ENCODE data around the gene SLC51A. TPM values are rescaled to one million over a fixed set of nuclear protein-coding genes. Genes with fewer than 3 reads are reported as not detected.

The SLC51A gene
- total and polyA plus RNA-seq, 2 of the 8 experiments (the other 6 are each of a cell fraction or from before 2014, with no cell fraction given) = 6.3 to 9.8 TPM

DNA sequence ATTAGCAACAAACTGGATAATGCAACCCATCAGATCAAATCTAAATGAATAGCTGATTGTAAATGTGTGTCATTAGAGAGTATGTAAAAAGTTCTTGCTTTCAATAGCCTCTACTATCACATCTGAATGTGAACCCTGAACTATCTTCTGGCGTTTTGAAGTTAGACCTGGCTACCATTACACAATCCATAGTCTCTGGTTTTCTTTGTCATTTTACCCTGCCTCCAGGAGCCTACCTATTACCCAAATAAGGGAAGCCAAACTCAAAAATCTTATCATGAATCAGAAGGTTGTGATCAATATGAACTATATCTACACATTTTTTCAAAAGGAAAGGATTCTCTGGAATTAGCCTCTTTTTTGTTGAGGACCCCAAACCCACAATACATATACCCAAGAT is 39.4 kb downstream of the SLC51A start:
- H4K91ac ChIP-seq (replicated peaks; ENCODE audit: insufficient read length, low read length) = no peak overlapping the region
- no peak overlapping the region for H2BK20ac ChIP-seq (ENCODE audit: low read length)
- no peak overlapping the region for H2AFZ ChIP-seq (ENCODE audit: low read length)
- H3K18ac ChIP-seq (ENCODE audit: extremely low read depth, low read length) = no peak overlapping the region
- no peaks in the 10 kb centered on the region for H3K79me1 ChIP-seq (ENCODE audit: low read depth, low read length)
- H3K36me3 ChIP-seq (ENCODE audit: control insufficient read depth in 2 of 4, insufficient read depth in 4 of 4, low read length in 3 of 4) = peaks cover 0 to 6% (median 0%) of the 10 kb centered on the region in 4 experiments; a peak in 2 of 8 replicates
- TF ChIP-seq RXRA (IDR thresholded peaks at IDR 0.05; ENCODE audit: insufficient read depth, low read depth, low read length) (no peak), NRF1 (IDR thresholded peaks at IDR 0.05; ENCODE audit: low read depth, low read length) (no peak), SUZ12 (IDR thresholded peaks at IDR 0.05; ENCODE audit: low read length) (no peak), SRF (IDR thresholded peaks at IDR 0.05; ENCODE audit: low read depth, low read length) (no peak), POLR2A (IDR thresholded peaks at IDR 0.05; ENCODE audit: control extremely low read depth in 1 of 2, low read depth in 2 of 2, low read length in 2 of 2) (no peak), CTBP2 (IDR thresholded peaks at IDR 0.05; ENCODE audit: borderline replicate concordance, insufficient read depth, insufficient read length, low read length) (no peak), JUN (IDR thresholded peaks at IDR 0.05; ENCODE audit: low read depth, low read length) (no peak)
- TF ChIP-seq, protein P1, sequence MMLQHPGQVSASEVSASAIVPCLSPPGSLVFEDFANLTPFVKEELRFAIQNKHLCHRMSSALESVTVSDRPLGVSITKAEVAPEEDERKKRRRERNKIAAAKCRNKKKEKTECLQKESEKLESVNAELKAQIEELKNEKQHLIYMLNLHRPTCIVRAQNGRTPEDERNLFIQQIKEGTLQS (IDR thresholded peaks at IDR 0.05; ENCODE audit: insufficient read depth, low read depth, low read length) = no peak
- H3K79me2 ChIP-seq (ENCODE audit: control insufficient read depth in 1 of 2, insufficient read depth in 2 of 2, low read length in 2 of 2) = no peaks in the 10 kb centered on the region
- FAIRE-seq (no peak), DNase-seq (ENCODE audit: low read depth in 1 of 2, low spot score in 2 of 2) (no peak)
- H3K4me1 ChIP-seq (replicated peaks in 1 of 4; ENCODE audit: control insufficient read depth in 3 of 4, insufficient read depth in 4 of 4, low read length in 3 of 4) = no peaks in the 10 kb centered on the region
- no peak overlapping the region for H3K9ac ChIP-seq (replicated peaks in 1 of 4; ENCODE audit: extremely low read depth in 1 of 4, low read depth in 3 of 4, low read length in 3 of 4)
- no peak overlapping the region for H4K8ac ChIP-seq (ENCODE audit: extremely low read depth, insufficient read depth, low read length)
- CTCF ChIA-PET (ENCODE audit: partially characterized antibody) = interaction anchor here (0.6 to 1.2 kb wide), 5 partner anchors 13 to 267 kb away, joined by 3 to 4 read pairs (median 3); no protein-coding TSS in a partner anchor
- no peak overlapping the region for H2BK15ac ChIP-seq (ENCODE audit: low read length)
- H3K27me3 ChIP-seq (replicated peaks in 1 of 4; ENCODE audit: control insufficient read depth in 3 of 4, extremely low read depth in 1 of 4, insufficient read depth in 3 of 4, low read length in 3 of 4) = no peaks in the 10 kb centered on the region
- POLR2A ChIA-PET (ENCODE audit: partially characterized antibody) = no interaction called here
- no peaks in the 10 kb centered on the region for H4K20me1 ChIP-seq (replicated peaks in 1 of 2; ENCODE audit: control insufficient read depth in 1 of 2, insufficient read depth in 2 of 2, low read length in 2 of 2)
- no peaks in the 10 kb centered on the region for H3K9me3 ChIP-seq (ENCODE audit: insufficient read depth in 2 of 2, low read depth in 1 of 2, low read length in 1 of 2)
- no peaks in the 10 kb centered on the region for H3K23me2 ChIP-seq (ENCODE audit: low read depth, low read length)
- no peak overlapping the region for H3K4me2 ChIP-seq (ENCODE audit: insufficient read depth in 1 of 2, low read depth in 2 of 2, low read length in 2 of 2)
- WGBS, 2 experiments (ENCODE audit: extremely low coverage in 1 of 2, insufficient coverage in 1 of 2, insufficient read length in 1 of 2, insufficient replicate concordance in 2 of 2, low coverage in 1 of 2, low lambda C conversion rate in 2 of 2, missing lambda C conversion rate in 1 of 2) = 82% methylated on average over 1 of the region's 1 CpG; no CpG with 5 or more reads in 1 of the 2 experiments
- H2AK5ac ChIP-seq (ENCODE audit: low read depth, low read length) = no peak overlapping the region
- no peak overlapping the region for H3K4ac ChIP-seq (replicated peaks; ENCODE audit: insufficient read length, low read depth, low read length)
- H3K56ac ChIP-seq (replicated peaks; ENCODE audit: insufficient read length, low read depth, low read length) = no peak overlapping the region
- no peak overlapping the region for H3K27ac ChIP-seq (ENCODE audit: low read depth, low read length)
- no peak overlapping the region for H2BK120ac ChIP-seq (replicated peaks; ENCODE audit: low read depth, low read length)
- no peak overlapping the region for H3K23ac ChIP-seq (ENCODE audit: insufficient read length)
- H4K5ac ChIP-seq (ENCODE audit: insufficient read length, low read depth, low read length) = no peak overlapping the region
- no peak overlapping the region for H2BK5ac ChIP-seq (ENCODE audit: low read depth, low read length)
- H2BK12ac ChIP-seq (ENCODE audit: low read depth, low read length) = no peak overlapping the region
- H3K14ac ChIP-seq (ENCODE audit: insufficient read length) = no peak overlapping the region
- H3K4me3 ChIP-seq (ENCODE audit: extremely low read depth in 1 of 4, insufficient read depth in 2 of 4, low read depth in 3 of 4, low read length in 4 of 4) = no peak overlapping the region
